B cell (primary cell): Measurements from ENCODE around the gene RP2. TPM values are rescaled to one million over a fixed set of nuclear protein-coding genes. Genes with fewer than 3 reads are reported as not detected.

ENCODE experiments used
- ATAC-seq: fragments of 200-7000 bp; cut with Tn5 transposase; one replicate; pipeline ENCODE4 v1.10.0; 2021; ENCODE audit warnings: low read depth, mild to moderate bottlenecking, moderate number of reproducible peaks, moderate library complexity
- CTCF ChIA-PET: fragments of 350-600 bp; sonication (Branson Sonifier 250); formaldehyde crosslinking; loops from one replicate; lab custom pipeline; 2021; ENCODE audit warnings: antibody characterized with exemption, inconsistent platforms; lab: Charles Lee
- POLR2A ChIA-PET: fragments of 350-600 bp; sonication (Branson Sonifier 250); formaldehyde crosslinking; loops from one replicate; lab custom pipeline; 2021; ENCODE audit warnings: antibody characterized with exemption; lab: Charles Lee
- DNase-seq: peaks from one replicate; pipeline ENCODE4 v3.0.0; 2013
- H2AFZ ChIP-seq: 2 replicates; pipeline ENCODE4 v1.6.1; 2012; ENCODE audit warnings: mild to moderate bottlenecking, low read depth, low read length; ENCODE audit not compliant: insufficient read depth, poor library complexity, severe bottlenecking
- H3K27ac ChIP-seq, 2 donors: 1 replicate in 1 of 2; 2 replicates in 1 of 2; pipeline ENCODE4 v1.5.1; 2012 to 2013; ENCODE audit warnings: low read length in 2 of 2, mild to moderate bottlenecking in 2 of 2, moderate library complexity in 1 of 2
- H3K27me3 ChIP-seq, 4 experiments: fragments of 200-600 bp in 1 of 4; sonication (generic) in 1 of 4; replicated peaks in 1 of 4; 1 replicate in 2 of 4; 2 replicates in 2 of 4; pipeline versions ENCODE4 v1.6.1 to v1.7.0; 2013 to 2016; ENCODE audit warnings: low read length in 3 of 4, mild to moderate bottlenecking in 2 of 4, mixed read lengths in 1 of 4, moderate library complexity in 1 of 4; ENCODE audit not compliant: insufficient read depth in 4 of 4, control insufficient read depth in 3 of 4; ENCODE audit errors: control extremely low read depth in 1 of 4
- H3K36me3 ChIP-seq, 2 experiments: replicated peaks in 1 of 2; 1 replicate in 1 of 2; 2 replicates in 1 of 2; pipeline versions ENCODE4 v1.6.1 to v1.7.1; 2013; ENCODE audit warnings: low read length in 1 of 2; ENCODE audit not compliant: insufficient read depth in 2 of 2, control insufficient read depth in 1 of 2; ENCODE audit errors: control extremely low read depth in 1 of 2, extremely low read depth in 1 of 2
- H3K4me1 ChIP-seq, 2 donors: fragments of 200-600 bp in 1 of 2; sonication (generic) in 1 of 2; 1 replicate in 1 of 2; 2 replicates in 1 of 2; pipeline versions ENCODE4 v1.5.1 to v1.6.1; 2013 to 2017; ENCODE audit warnings: low read length in 2 of 2; ENCODE audit not compliant: control insufficient read depth in 2 of 2, insufficient read depth in 2 of 2
- H3K4me2 ChIP-seq: replicated peaks from 2 replicates; pipeline ENCODE3; 2012; ENCODE audit warnings: mild to moderate bottlenecking, low read depth, low read length; ENCODE audit not compliant: poor library complexity, severe bottlenecking
- H3K4me3 ChIP-seq, 5 experiments: fragments of 200-600 bp in 1 of 5; sonication (generic) in 1 of 5; 1 replicate in 3 of 5; 2 replicates in 2 of 5; pipeline versions ENCODE4 v1.5.1 to v1.7.0; 2011 to 2016; ENCODE audit warnings: low read length in 4 of 5, mild to moderate bottlenecking in 4 of 5, low read depth in 2 of 5, control low read depth in 1 of 5, moderate library complexity in 1 of 5; ENCODE audit not compliant: insufficient read depth in 1 of 5; ENCODE audit errors: control extremely low read depth in 1 of 5, extremely low read depth in 1 of 5
- H3K79me2 ChIP-seq: fragments of 200-600 bp; sonication (generic); one replicate; pipeline ENCODE4 v1.6.0; 2016; ENCODE audit warnings: low read length; ENCODE audit not compliant: control insufficient read depth, insufficient read depth
- H3K9ac ChIP-seq: fragments of 200-600 bp; sonication (generic); 2 replicates; pipeline ENCODE4 v1.6.1; 2017; ENCODE audit warnings: mild to moderate bottlenecking, low read length, moderate library complexity
- H3K9me3 ChIP-seq, 3 donors: one replicate each; pipeline versions ENCODE4 v1.6.1 to v1.7.1; 2013; ENCODE audit warnings: low read length in 2 of 3; ENCODE audit not compliant: control insufficient read depth in 2 of 3, insufficient read depth in 1 of 3; ENCODE audit errors: control extremely low read depth in 1 of 3
- H4K20me1 ChIP-seq: 2 replicates; pipeline ENCODE4 v1.6.0; 2012; ENCODE audit warnings: mild to moderate bottlenecking, low read length; ENCODE audit not compliant: insufficient read depth, control insufficient read depth, poor library complexity, severe bottlenecking
- H3K27ac Mint-ChIP-seq: one replicate; pipeline ENCODE4 v1.8.0; 2021; ENCODE audit warnings: mixed read lengths
- H3K27me3 Mint-ChIP-seq: one replicate; pipeline ENCODE4 v1.8.0; 2021; ENCODE audit warnings: mixed read lengths
- H3K4me1 Mint-ChIP-seq: one replicate; pipeline ENCODE4 v1.8.0; 2021; ENCODE audit warnings: mixed read lengths
- H3K4me3 Mint-ChIP-seq: one replicate; pipeline ENCODE4 v1.8.0; 2021; ENCODE audit warnings: mixed read lengths
- H3K9me3 Mint-ChIP-seq: one replicate; pipeline ENCODE4 v1.8.0; 2022; ENCODE audit warnings: mixed read lengths; ENCODE audit not compliant: insufficient read depth
- EZH2 ChIP-seq: IDR thresholded peaks from 2 replicates; pipeline ENCODE4 v1.6.1; 2012; ENCODE audit warnings: borderline replicate concordance, low read depth, mild to moderate bottlenecking, moderate library complexity, low read length; ENCODE audit not compliant: insufficient read depth, poor library complexity, severe bottlenecking
- WGBS: methylation state at CpG from one replicate; pipeline ENCODE4 v1.1.5; 2013; ENCODE audit warnings: missing lambda C conversion rate; ENCODE audit not compliant: insufficient coverage; 5-methylcytosine and 5-hydroxymethylcytosine counted together
- intact Hi-C: fragments of 100-400 bp; cut with micrococcal nuclease; formaldehyde crosslinking; loops from one replicate; pipeline ENCODE4 v1.10.0; 2022
- polyA plus RNA-seq: library from polyadenylated mRNA; depleted of rRNA; stranded (reverse); fragments of >200 nt; gene quantifications from 2 replicates; pipeline ENCODE4 v1.2.3, GENCODE V29; 2012
- total RNA-seq, 2 donors: library from RNA; stranded (reverse); fragments of 120-200 nt in 1 of 2; gene quantifications; 1 replicate in 1 of 2; 2 replicates in 1 of 2; pipeline versions ENCODE4 v1.2.3 to v1.2.4, GENCODE V29; 2013 to 2022
- TF ChIP-seq, protein P1 (sequence below): fragments of 200-600 bp; IDR thresholded peaks from one replicate; pipeline ENCODE4 v1.8.0; 2022; ENCODE audit warnings: antibody characterized with exemption, mild to moderate bottlenecking

The RP2 gene
- total and polyA plus RNA-seq, 2 donors (not counting 1 experiment from before 2014, with no cell fraction given): 5.5 to 14.9 TPM

DNA sequence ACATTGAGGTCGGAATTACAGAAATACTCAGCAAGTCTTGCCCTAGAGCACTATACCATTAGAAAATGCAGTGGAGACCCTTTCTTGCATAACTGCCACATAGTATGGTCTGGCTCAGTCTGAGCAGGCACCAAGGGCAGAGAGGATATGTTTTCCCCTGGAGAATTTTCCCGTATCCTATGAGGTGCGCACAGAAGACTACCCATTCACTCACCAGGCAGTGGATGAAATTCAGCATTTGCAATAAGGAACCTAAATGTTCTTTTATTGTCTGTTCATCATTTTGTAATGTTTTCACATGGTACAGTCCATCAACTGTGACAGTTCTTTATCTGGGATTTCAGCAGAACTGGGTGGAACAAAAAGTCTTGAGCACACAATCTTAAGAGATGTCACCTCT, 90.9 kb downstream of the RP2 start:
- intact Hi-C loops: no loop called here
- 100% methylated on average over 2 of the region's 3 CpGs for WGBS
- Histone ChIP-seq H3K36me3 (no peaks in the 10 kb centered on the region), H3K9me3 (no peaks in the 10 kb centered on the region), H3K79me2 (peaks cover 37% of the 10 kb centered on the region), H4K20me1 (no peaks in the 10 kb centered on the region), H3K4me3 (no peak overlapping the region), H3K27ac (no peak overlapping the region), H2AFZ (no peak overlapping the region), H3K27me3 (no peaks in the 10 kb centered on the region), H3K4me2 (no peak overlapping the region), H3K4me1 (no peaks in the 10 kb centered on the region), H3K9ac (no peak overlapping the region)
- no peaks in the 10 kb centered on the region for H3K9me3 Mint-ChIP-seq
- ATAC-seq: no peak
- peaks cover 25% of the 10 kb centered on the region for H3K4me1 Mint-ChIP-seq
- no peak overlapping the region for H3K27ac Mint-ChIP-seq
- CTCF ChIA-PET: no interaction called here
- H3K4me3 Mint-ChIP-seq: no peak overlapping the region
- DNase-seq: no peak
- no peak for TF ChIP-seq EZH2
- TF ChIP-seq, protein P1, sequence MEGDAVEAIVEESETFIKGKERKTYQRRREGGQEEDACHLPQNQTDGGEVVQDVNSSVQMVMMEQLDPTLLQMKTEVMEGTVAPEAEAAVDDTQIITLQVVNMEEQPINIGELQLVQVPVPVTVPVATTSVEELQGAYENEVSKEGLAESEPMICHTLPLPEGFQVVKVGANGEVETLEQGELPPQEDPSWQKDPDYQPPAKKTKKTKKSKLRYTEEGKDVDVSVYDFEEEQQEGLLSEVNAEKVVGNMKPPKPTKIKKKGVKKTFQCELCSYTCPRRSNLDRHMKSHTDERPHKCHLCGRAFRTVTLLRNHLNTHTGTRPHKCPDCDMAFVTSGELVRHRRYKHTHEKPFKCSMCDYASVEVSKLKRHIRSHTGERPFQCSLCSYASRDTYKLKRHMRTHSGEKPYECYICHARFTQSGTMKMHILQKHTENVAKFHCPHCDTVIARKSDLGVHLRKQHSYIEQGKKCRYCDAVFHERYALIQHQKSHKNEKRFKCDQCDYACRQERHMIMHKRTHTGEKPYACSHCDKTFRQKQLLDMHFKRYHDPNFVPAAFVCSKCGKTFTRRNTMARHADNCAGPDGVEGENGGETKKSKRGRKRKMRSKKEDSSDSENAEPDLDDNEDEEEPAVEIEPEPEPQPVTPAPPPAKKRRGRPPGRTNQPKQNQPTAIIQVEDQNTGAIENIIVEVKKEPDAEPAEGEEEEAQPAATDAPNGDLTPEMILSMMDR: no peak
- POLR2A ChIA-PET: no interaction called here
- H3K27me3 Mint-ChIP-seq: no peaks in the 10 kb centered on the region

DNA sequence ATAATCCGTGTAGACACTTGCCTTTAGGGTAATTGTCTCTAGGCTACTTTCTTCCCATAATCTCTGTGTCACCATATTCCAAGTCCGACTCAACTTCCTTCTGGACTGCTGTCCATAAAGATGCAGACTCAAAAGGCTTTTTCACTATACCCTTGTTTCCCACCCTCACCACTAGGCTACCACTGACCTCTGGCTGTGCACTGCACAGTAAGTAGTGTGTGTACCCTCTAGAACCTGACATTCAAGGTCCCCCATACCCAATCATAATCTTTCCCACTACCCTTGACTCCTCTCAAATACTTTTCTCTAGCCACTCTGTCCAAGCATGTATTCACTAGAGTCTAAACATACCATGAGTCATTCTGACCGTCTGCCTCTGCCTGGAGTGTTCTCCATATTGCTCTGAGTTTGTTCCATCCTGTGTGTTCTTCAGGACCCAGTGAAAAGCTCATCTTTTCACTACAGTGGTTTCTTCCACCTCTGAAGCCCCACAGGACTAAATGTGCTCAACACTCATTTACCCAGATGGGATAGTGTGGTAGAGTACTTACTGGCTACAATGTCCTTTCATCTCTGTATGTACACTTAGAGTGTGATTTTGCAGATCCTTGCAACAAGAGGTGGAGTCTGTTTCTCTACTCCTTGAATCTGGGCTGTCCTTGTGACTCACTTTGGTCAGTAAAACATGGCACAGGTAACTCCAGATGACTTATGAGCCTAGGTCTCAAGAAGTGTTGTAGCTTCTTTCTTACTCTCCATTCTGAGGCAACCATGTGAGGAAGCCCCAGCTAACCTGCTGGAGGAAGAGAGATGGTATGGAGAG, 92.8 kb downstream of the RP2 start:
- no peaks in the 10 kb centered on the region for H3K27me3 Mint-ChIP-seq
- Histone ChIP-seq H4K20me1 (no peaks in the 10 kb centered on the region), H3K27ac (no peak overlapping the region), H3K9me3 (no peaks in the 10 kb centered on the region), H3K4me2 (no peak overlapping the region), H3K27me3 (no peaks in the 10 kb centered on the region), H2AFZ (no peak overlapping the region), H3K4me3 (no peak overlapping the region), H3K9ac (no peak overlapping the region), H3K79me2 (peaks cover 19% of the 10 kb centered on the region), H3K36me3 (no peaks in the 10 kb centered on the region), H3K4me1 (peaks cover 0 to 4% of the 10 kb centered on the region in 2 donors)
- no peaks in the 10 kb centered on the region for H3K9me3 Mint-ChIP-seq
- intact Hi-C loops: no loop called here
- ChIA-PET POLR2A (no interaction called here), CTCF (interaction anchor here (1.5 kb wide), 1 partner anchor 16 kb away, joined by 4 read pairs; no protein-coding TSS in a partner anchor)
- WGBS: 93% methylated on average over 2 of the region's 3 CpGs
- no peak for DNase-seq
- no peak for ATAC-seq
- TF ChIP-seq, protein P1: no peak
- TF ChIP-seq EZH2: no peak
- peak overlapping the region; percentile 39 for H3K27ac Mint-ChIP-seq
- no peak overlapping the region for H3K4me3 Mint-ChIP-seq
- H3K4me1 Mint-ChIP-seq: peaks cover 33% of the 10 kb centered on the region
